Spleen (tissue), 11 donors: ENCODE measurements around the gene ZSWIM3. TPM values are rescaled to one million over a fixed set of nuclear protein-coding genes. Genes with fewer than 3 reads are reported as not detected.

Experiments
- DNase-seq: peaks from one replicate; pipeline ENCODE4 v3.0.0-alpha.2; 2020
- H3K27ac ChIP-seq, 8 donors: fragments of 200-600 bp; sonication (generic) in 7 of 8; 1 replicate in 4 of 8; 2 replicates in 4 of 8; pipeline versions ENCODE4 v1.5.0 to v1.8.0; 2016 to 2021; ENCODE audit warnings: inconsistent platforms in 4 of 8, mild to moderate bottlenecking in 4 of 8, moderate library complexity in 1 of 8
- H3K27me3 ChIP-seq, 7 donors: fragments of 200-600 bp; sonication (generic) in 6 of 7; replicated peaks in 1 of 7; 1 replicate in 4 of 7; 2 replicates in 3 of 7; pipeline versions ENCODE4 v1.5.0 to v1.8.0; 2016 to 2021; ENCODE audit warnings: inconsistent platforms in 3 of 7, mild to moderate bottlenecking in 1 of 7
- H3K36me3 ChIP-seq, 6 donors: fragments of 200-600 bp; sonication (generic) in 5 of 6; 1 replicate in 4 of 6; 2 replicates in 2 of 6; pipeline versions ENCODE4 v1.5.0 to v1.8.0; 2016 to 2021; ENCODE audit warnings: inconsistent platforms in 2 of 6
- H3K4me1 ChIP-seq, 6 donors: fragments of 200-600 bp; sonication (generic) in 5 of 6; 1 replicate in 3 of 6; 2 replicates in 3 of 6; pipeline versions ENCODE4 v1.5.0 to v1.8.0; 2016 to 2021; ENCODE audit warnings: inconsistent platforms in 3 of 6
- H3K4me3 ChIP-seq, 8 donors: fragments of 200-600 bp; sonication (generic) in 7 of 8; 1 replicate in 4 of 8; 2 replicates in 4 of 8; pipeline versions ENCODE4 v1.5.0 to v1.8.0; 2016 to 2021; ENCODE audit warnings: inconsistent platforms in 4 of 8, mild to moderate bottlenecking in 4 of 8, moderate library complexity in 2 of 8
- H3K9me3 ChIP-seq, 8 donors: fragments of 200-600 bp; sonication (generic) in 7 of 8; 1 replicate in 4 of 8; 2 replicates in 4 of 8; pipeline versions ENCODE4 v1.5.0 to v1.8.0; 2016 to 2021; ENCODE audit warnings: inconsistent platforms in 4 of 8
- POLR2AphosphoS5 ChIP-seq, 3 donors: sonication (generic); formaldehyde crosslinking; IDR thresholded peaks; one replicate each; pipeline ENCODE4 v1.5.1; 2017; ENCODE audit warnings: antibody characterized with exemption in 3 of 3
- WGBS, 5 donors: extraction: QIAGEN DNeasy Blood & Tissue Kit in 3 of 5; methylation state at CpG; one replicate each; pipeline versions ENCODE4 v1.1.5 to v1.1.7; 2013 to 2018; 5-methylcytosine and 5-hydroxymethylcytosine counted together
- intact Hi-C: fragments of 100-400 bp; cut with DNase I; formaldehyde crosslinking; loops from one replicate; pipeline ENCODE4 v1.15.0; 2023; ENCODE audit warnings: low total_unique reads
- polyA plus RNA-seq, 3 donors: library from polyadenylated mRNA; stranded (reverse); fragments of 200-250 nt; gene quantifications; one replicate each; pipeline ENCODE4 v1.2.1, GENCODE V29; 2013
- total RNA-seq, 7 donors: library from RNA; depleted of rRNA in 3 of 7; stranded (reverse); fragments of >200 nt in 3 of 7; fragmentation: NEBNext Ultra II Directional in 4 of 7; extraction: Animal tissue kit (Norgen Biotek cat#: 25700) in 4 of 7; gene quantifications; one replicate each; pipeline versions ENCODE4 v1.1.0 to v1.2.1, GENCODE V29; 2016 to 2021
- TF ChIP-seq, protein P1 (sequence below), 11 experiments: fragments of 200-600 bp in 7 of 11; fragments of 450-650 bp in 4 of 11; sonication (generic) in 4 of 11; IDR thresholded peaks in 8 of 11; conservative IDR thresholded peaks in 3 of 11; 1 replicate in 7 of 11; 2 replicates in 4 of 11; pipeline versions ENCODE4 v1.4.0 to v1.8.0; 2016 to 2021; ENCODE audit warnings: antibody characterized with exemption in 11 of 11, inconsistent platforms in 4 of 11, mild to moderate bottlenecking in 1 of 11
- donor health status: healthy with polysubstance abuse.
- donor health status: DM: no; HTN: no; CAD: no; lungs with moderate emphysema.
- donor health status: DM: no; HTN: no; CAD: no.
- donor health status: Bipolar disorder and iron deficiency.
- donor health status: healthy.
- donor health status: DM: no; HTN: no; CAD: no.
- donor health status: DM: yes; HTN: yes; CAD: no.

Gene ZSWIM3
- total and polyA plus RNA-seq, 10 donors: 3.1 to 7.1 (median 5.1) TPM

DNA sequence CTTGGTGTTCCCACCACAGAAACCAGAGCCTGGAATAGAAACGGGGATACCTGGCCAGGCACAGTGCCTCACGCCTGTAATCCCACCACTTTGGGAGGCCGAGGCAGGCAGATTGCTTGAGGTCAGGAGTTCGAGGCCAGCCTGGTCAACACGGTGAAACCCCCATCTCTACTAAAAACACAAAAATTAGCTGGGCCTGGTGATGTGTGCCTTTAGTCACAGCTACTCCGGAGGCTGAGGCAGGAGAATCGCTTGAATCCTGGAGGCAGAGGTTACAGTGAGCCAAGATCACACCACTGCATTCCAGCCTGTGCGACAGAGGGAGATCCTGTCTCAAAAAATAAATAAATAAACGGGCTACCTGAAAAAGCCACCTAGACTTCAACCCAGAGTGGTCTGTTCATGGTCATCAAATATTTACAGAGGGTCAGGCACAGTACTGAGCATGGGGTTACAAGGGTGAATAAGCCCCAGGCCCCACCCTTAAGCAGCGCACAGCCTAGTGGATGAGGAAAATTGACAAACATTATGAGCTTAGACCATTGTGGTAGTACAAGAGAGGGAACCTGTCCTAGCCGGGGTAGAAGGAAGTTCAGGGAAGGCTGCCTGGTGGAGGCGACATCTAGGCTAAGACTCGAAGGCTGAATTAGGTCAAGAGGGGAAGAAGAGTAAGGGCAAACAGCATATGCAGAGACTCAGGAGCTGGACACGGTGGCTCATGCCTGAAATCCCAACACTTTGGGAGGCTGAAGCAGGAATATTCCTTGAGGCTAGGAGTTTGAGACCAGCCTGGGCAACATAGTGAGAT lies 69.9 kb downstream of the ZSWIM3 start:
- Histone ChIP-seq H3K36me3 (peaks cover 0 to under 1% (median 0%) of the 10 kb centered on the region in 6 donors), H3K4me3 (no peak overlapping the region), H3K27ac (no peak overlapping the region), H3K9me3 (no peaks in the 10 kb centered on the region), H3K4me1 (peaks cover 0 to 30% (median 15%) of the 10 kb centered on the region in 6 donors), H3K27me3 (no peaks in the 10 kb centered on the region)
- WGBS, 5 donors: 82 to 93% (median 88%) methylated on average over 14 of the region's 14 CpGs
- peak in 1 of 3 donors; percentile 6 for TF ChIP-seq POLR2AphosphoS5 (IDR thresholded peaks at IDR 0.05)
- TF ChIP-seq, protein P1, sequence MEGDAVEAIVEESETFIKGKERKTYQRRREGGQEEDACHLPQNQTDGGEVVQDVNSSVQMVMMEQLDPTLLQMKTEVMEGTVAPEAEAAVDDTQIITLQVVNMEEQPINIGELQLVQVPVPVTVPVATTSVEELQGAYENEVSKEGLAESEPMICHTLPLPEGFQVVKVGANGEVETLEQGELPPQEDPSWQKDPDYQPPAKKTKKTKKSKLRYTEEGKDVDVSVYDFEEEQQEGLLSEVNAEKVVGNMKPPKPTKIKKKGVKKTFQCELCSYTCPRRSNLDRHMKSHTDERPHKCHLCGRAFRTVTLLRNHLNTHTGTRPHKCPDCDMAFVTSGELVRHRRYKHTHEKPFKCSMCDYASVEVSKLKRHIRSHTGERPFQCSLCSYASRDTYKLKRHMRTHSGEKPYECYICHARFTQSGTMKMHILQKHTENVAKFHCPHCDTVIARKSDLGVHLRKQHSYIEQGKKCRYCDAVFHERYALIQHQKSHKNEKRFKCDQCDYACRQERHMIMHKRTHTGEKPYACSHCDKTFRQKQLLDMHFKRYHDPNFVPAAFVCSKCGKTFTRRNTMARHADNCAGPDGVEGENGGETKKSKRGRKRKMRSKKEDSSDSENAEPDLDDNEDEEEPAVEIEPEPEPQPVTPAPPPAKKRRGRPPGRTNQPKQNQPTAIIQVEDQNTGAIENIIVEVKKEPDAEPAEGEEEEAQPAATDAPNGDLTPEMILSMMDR (IDR thresholded peaks at IDR 0.05 in 8 of 11, conservative IDR thresholded peaks at IDR 0.05 in 3 of 11): no peak
- intact Hi-C loops: no loop called here
- no peak for DNase-seq

Other genes starting within 250 kb of the ZSWIM3 start
- not detected for gene WFDC10A, start 227.9 kb upstream of the ZSWIM3 start, total RNA-seq
- gene WFDC10A, start 227.9 kb upstream of the ZSWIM3 start, polyA plus RNA-seq: not detected
- not detected for gene WFDC9, start 226.3 kb upstream of the ZSWIM3 start, total RNA-seq
- not detected for gene WFDC9, start 226.3 kb upstream of the ZSWIM3 start, polyA plus RNA-seq
- gene WFDC11, start 187.4 kb upstream of the ZSWIM3 start, total RNA-seq: not detected
- not detected for gene WFDC11, start 187.4 kb upstream of the ZSWIM3 start, polyA plus RNA-seq
- gene WFDC13, start 155.6 kb upstream of the ZSWIM3 start, total RNA-seq: not detected
- not detected for gene WFDC13, start 155.6 kb upstream of the ZSWIM3 start, polyA plus RNA-seq
- gene WFDC10B, start 152.6 kb upstream of the ZSWIM3 start, total RNA-seq: not detected
- not detected for gene WFDC10B, start 152.6 kb upstream of the ZSWIM3 start, polyA plus RNA-seq
- not detected for gene SPINT4, start 135.3 kb upstream of the ZSWIM3 start, total RNA-seq
- gene SPINT4, start 135.3 kb upstream of the ZSWIM3 start, polyA plus RNA-seq: not detected
- not detected for gene WFDC3, start 65.7 kb upstream of the ZSWIM3 start, total RNA-seq
- 1 to 10 TPM in 1 of 3 donors, under 1 TPM in 2; 0.70 to 1.2 (median 0.89) TPM for gene WFDC3, start 65.7 kb upstream of the ZSWIM3 start, polyA plus RNA-seq
- gene DNTTIP1, start 65.7 kb upstream of the ZSWIM3 start, total RNA-seq: 10 to 100 TPM; 21.0 to 39.3 (median 29.6) TPM
- 10 to 100 TPM; 31.8 to 34.7 (median 32.5) TPM for gene DNTTIP1, start 65.7 kb upstream of the ZSWIM3 start, polyA plus RNA-seq
- 10 to 100 TPM in 4 of 7 donors, 1 to 10 TPM in 3; 3.0 to 22.2 (median 12.3) TPM for gene UBE2C, start 45.0 kb upstream of the ZSWIM3 start, total RNA-seq
- 10 to 100 TPM; 11.4 to 56.4 (median 19.7) TPM for gene UBE2C, start 45.0 kb upstream of the ZSWIM3 start, polyA plus RNA-seq
- gene TNNC2, start 30.3 kb upstream of the ZSWIM3 start, total RNA-seq: under 1 TPM in 2 of 7 donors, not detected in 5; 0.54 to 0.89 TPM
- gene TNNC2, start 30.3 kb upstream of the ZSWIM3 start, polyA plus RNA-seq: 1 to 10 TPM; 1.4 to 3.4 (median 1.9) TPM
- 10 to 100 TPM in 6 of 7 donors, 1 to 10 TPM in 1; 8.8 to 32.4 (median 20.0) TPM for gene SNX21, start 23.8 kb upstream of the ZSWIM3 start, total RNA-seq
- 10 to 100 TPM in 2 of 3 donors, 1 to 10 TPM in 1; 6.3 to 15.8 (median 15.7) TPM for gene SNX21, start 23.8 kb upstream of the ZSWIM3 start, polyA plus RNA-seq
- 10 to 100 TPM; 19.4 to 37.4 (median 24.7) TPM for gene ACOT8, start 222 bp upstream of the ZSWIM3 start, total RNA-seq
- gene ACOT8, start 222 bp upstream of the ZSWIM3 start, polyA plus RNA-seq: 10 to 100 TPM; 28.1 to 36.7 (median 34.2) TPM
- gene ZSWIM1, start 23.6 kb downstream of the ZSWIM3 start, total RNA-seq: 10 to 100 TPM in 6 of 7 donors, 1 to 10 TPM in 1; 8.5 to 16.1 (median 11.1) TPM
- 1 to 10 TPM; 3.7 to 5.5 (median 3.9) TPM for gene ZSWIM1, start 23.6 kb downstream of the ZSWIM3 start, polyA plus RNA-seq
- 10 to 100 TPM in 1 of 7 donors, 1 to 10 TPM in 6; 1.5 to 11.5 (median 4.0) TPM for gene SPATA25, start 30.0 kb downstream of the ZSWIM3 start, total RNA-seq
- 1 to 10 TPM in 1 of 3 donors, under 1 TPM in 2; 0.41 to 3.1 (median 0.46) TPM for gene SPATA25, start 30.0 kb downstream of the ZSWIM3 start, polyA plus RNA-seq
- gene NEURL2, start 33.6 kb downstream of the ZSWIM3 start, total RNA-seq: 10 to 100 TPM in 2 of 7 donors, 1 to 10 TPM in 5; 3.3 to 19.4 (median 6.4) TPM
- 1 to 10 TPM; 2.7 to 4.4 (median 3.5) TPM for gene NEURL2, start 33.6 kb downstream of the ZSWIM3 start, polyA plus RNA-seq
- gene CTSA, start 33.7 kb downstream of the ZSWIM3 start, total RNA-seq: 100 to 1,000 TPM; 162 to 203 (median 183) TPM
- 100 to 1,000 TPM in 1 of 3 donors, 10 to 100 TPM in 2; 56.6 to 105 (median 65.8) TPM for gene CTSA, start 33.7 kb downstream of the ZSWIM3 start, polyA plus RNA-seq
- gene PLTP, start 54.5 kb downstream of the ZSWIM3 start, total RNA-seq: 100 to 1,000 TPM in 2 of 7 donors, 10 to 100 TPM in 5; 19.2 to 430 (median 46.7) TPM
- gene PLTP, start 54.5 kb downstream of the ZSWIM3 start, polyA plus RNA-seq: 10 to 100 TPM in 2 of 3 donors, 1 to 10 TPM in 1; 7.5 to 58.2 (median 16.7) TPM
- 10 to 100 TPM; 41.2 to 61.9 (median 52.4) TPM for gene PCIF1, start 77.1 kb downstream of the ZSWIM3 start, total RNA-seq
- gene PCIF1, start 77.1 kb downstream of the ZSWIM3 start, polyA plus RNA-seq: 10 to 100 TPM; 25.1 to 33.8 (median 31.0) TPM
- 10 to 100 TPM; 25.9 to 46.3 (median 33.8) TPM for gene ZNF335, start 114.6 kb downstream of the ZSWIM3 start, total RNA-seq
- gene ZNF335, start 114.6 kb downstream of the ZSWIM3 start, polyA plus RNA-seq: 10 to 100 TPM in 2 of 3 donors, 1 to 10 TPM in 1; 8.2 to 17.9 (median 17.8) TPM
- 100 to 1,000 TPM in 5 of 7 donors, 10 to 100 TPM in 2; 75.2 to 295 (median 168) TPM for gene MMP9, start 151.3 kb downstream of the ZSWIM3 start, total RNA-seq
- 10 to 100 TPM; 33.3 to 49.7 (median 37.1) TPM for gene MMP9, start 151.3 kb downstream of the ZSWIM3 start, polyA plus RNA-seq
- 1 to 10 TPM in 5 of 7 donors, under 1 TPM in 2; 0.20 to 4.0 (median 2.5) TPM for gene SLC12A5, start 171.6 kb downstream of the ZSWIM3 start, total RNA-seq
- 1 to 10 TPM; 1.8 to 8.7 (median 4.1) TPM for gene SLC12A5, start 171.6 kb downstream of the ZSWIM3 start, polyA plus RNA-seq
- gene NCOA5, start 232.3 kb downstream of the ZSWIM3 start, total RNA-seq: 10 to 100 TPM; 27.3 to 33.2 (median 29.2) TPM
- 10 to 100 TPM; 14.3 to 22.3 (median 16.6) TPM for gene NCOA5, start 232.3 kb downstream of the ZSWIM3 start, polyA plus RNA-seq